Measurements from ENCODE around the gene PAX5. TPM values are rescaled to one million over a fixed set of nuclear protein-coding genes. Genes with fewer than 3 reads are reported as not detected.

PAX5 gene
- total RNA-seq, 2 experiments from 2014 or later: 62.5 to 141 TPM

DNA sequence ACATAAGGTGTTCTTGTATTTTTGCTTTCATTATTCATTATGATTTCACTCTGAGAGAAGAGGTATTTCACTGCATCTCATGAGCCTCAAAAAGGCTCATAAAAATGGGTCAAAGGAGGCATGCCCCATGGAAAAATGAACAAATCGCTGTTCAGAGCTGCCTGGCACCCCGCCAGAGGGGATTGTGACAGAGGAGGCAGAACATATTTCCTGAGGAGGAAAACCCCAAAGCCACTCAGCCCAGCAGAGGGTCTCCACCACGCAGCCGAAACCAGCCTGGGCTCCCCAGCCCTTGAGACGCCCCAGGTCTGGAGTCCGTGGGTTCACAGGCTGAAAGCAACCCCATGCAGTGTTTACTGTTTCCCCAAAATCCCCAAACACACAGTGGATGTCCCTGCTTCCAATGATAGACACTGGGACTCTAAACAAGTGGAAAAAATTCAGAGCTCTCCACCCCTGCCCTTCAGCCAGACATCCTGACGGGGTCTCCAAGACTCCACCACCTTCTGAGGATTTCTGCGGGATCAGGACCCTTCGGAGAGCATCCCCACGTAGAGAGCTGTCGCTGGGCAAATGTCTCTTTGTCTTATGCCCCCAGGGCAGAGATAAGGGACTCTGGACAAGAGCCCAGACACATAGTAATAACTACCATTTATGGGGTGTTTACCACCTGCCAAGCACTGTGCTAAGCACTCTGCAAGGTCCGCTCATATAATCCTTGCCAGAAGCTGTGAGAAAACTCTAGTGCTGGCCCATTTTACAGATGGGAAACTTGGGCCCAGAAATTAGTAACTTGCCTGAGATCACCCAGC lies 122.3 kb downstream of the PAX5 start:
- ChIA-PET POLR2A (no interaction called here), CTCF (ENCODE audit: unreplicated experiment) (no interaction called here)
- TF ChIP-seq, protein P1, sequence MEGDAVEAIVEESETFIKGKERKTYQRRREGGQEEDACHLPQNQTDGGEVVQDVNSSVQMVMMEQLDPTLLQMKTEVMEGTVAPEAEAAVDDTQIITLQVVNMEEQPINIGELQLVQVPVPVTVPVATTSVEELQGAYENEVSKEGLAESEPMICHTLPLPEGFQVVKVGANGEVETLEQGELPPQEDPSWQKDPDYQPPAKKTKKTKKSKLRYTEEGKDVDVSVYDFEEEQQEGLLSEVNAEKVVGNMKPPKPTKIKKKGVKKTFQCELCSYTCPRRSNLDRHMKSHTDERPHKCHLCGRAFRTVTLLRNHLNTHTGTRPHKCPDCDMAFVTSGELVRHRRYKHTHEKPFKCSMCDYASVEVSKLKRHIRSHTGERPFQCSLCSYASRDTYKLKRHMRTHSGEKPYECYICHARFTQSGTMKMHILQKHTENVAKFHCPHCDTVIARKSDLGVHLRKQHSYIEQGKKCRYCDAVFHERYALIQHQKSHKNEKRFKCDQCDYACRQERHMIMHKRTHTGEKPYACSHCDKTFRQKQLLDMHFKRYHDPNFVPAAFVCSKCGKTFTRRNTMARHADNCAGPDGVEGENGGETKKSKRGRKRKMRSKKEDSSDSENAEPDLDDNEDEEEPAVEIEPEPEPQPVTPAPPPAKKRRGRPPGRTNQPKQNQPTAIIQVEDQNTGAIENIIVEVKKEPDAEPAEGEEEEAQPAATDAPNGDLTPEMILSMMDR (conservative IDR thresholded peaks at IDR 0.05; ENCODE audit: low read length): no peak
- no peak for TF ChIP-seq EZH2phosphoT487 (IDR thresholded peaks at IDR 0.05; ENCODE audit: borderline replicate concordance, low read depth, low read length)
- no peaks in the 10 kb centered on the region for H3K79me2 ChIP-seq (ENCODE audit: insufficient read depth, low read depth, low read length)
- no peak overlapping the region for H3K4me2 ChIP-seq (ENCODE audit: low read length)
- no peaks in the 10 kb centered on the region for H3K4me1 ChIP-seq (ENCODE audit: insufficient read depth, low read length, poor library complexity, severe bottlenecking)
- H3K4me3 ChIP-seq (ENCODE audit: low read depth, low read length, poor library complexity, severe bottlenecking): no peak overlapping the region
- BruUV-seq (replicated peaks): no TSS peak
- H3K27ac ChIP-seq (ENCODE audit: low read depth, low read length, poor library complexity, severe bottlenecking): no peak overlapping the region
- intact Hi-C loops (cut with micrococcal nuclease; ENCODE audit: unreplicated experiment): no loop called here
- H2AFZ ChIP-seq (ENCODE audit: low read length): no peak overlapping the region
- no peaks in the 10 kb centered on the region for H3K9me3 ChIP-seq (ENCODE audit: low read length)
- no peaks in the 10 kb centered on the region for H3K9me2 ChIP-seq (ENCODE audit: insufficient read depth, low read length)
- H4K20me1 ChIP-seq (ENCODE audit: insufficient read depth, low read length): no peaks in the 10 kb centered on the region
- H3K36me3 ChIP-seq (ENCODE audit: insufficient read depth, low read length): peaks cover 87% of the 10 kb centered on the region
- no peak for DNase-seq (ENCODE audit: low spot score)

DNA sequence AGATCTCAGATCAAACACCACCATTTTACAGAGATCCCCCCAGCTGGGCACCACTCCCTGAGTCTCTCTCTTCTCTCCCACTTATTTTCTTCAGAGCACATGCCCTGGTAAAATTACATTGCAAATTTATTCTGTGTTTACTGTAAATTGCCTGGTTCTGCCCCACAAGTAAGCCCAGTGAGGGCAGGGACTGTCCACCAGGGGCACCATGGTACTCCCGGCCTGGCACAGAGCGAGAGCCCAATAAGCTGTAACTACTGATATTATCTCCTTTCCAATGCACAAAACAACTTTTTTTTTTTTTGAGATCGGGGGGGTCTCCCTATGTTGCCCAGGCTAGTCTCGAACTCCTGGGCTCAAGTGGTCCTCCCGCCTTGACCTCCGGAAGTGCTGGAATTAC lies 123.0 kb downstream of the PAX5 start:
- ChIA-PET POLR2A (interaction anchor here (0.6 kb wide), 1 partner anchor 395 kb away, joined by 3 read pairs; no protein-coding TSS in a partner anchor), CTCF (ENCODE audit: unreplicated experiment) (no interaction called here)
- no TSS peak for BruUV-seq (replicated peaks)
- no peak overlapping the region for H3K27ac ChIP-seq (ENCODE audit: low read depth, low read length, poor library complexity, severe bottlenecking)
- no peaks in the 10 kb centered on the region for H4K20me1 ChIP-seq (ENCODE audit: insufficient read depth, low read length)
- H3K4me1 ChIP-seq (ENCODE audit: insufficient read depth, low read length, poor library complexity, severe bottlenecking): no peaks in the 10 kb centered on the region
- TF ChIP-seq, protein P1 (conservative IDR thresholded peaks at IDR 0.05; ENCODE audit: low read length): 0 out of 2 replicates have a peak, but pooled peaks have one; percentile 33
- no peak for TF ChIP-seq EZH2phosphoT487 (IDR thresholded peaks at IDR 0.05; ENCODE audit: borderline replicate concordance, low read depth, low read length)
- no peak overlapping the region for H3K4me3 ChIP-seq (ENCODE audit: low read depth, low read length, poor library complexity, severe bottlenecking)
- H3K36me3 ChIP-seq (ENCODE audit: insufficient read depth, low read length): peaks cover 91% of the 10 kb centered on the region
- H3K9me3 ChIP-seq (ENCODE audit: low read length): no peaks in the 10 kb centered on the region
- no peak for DNase-seq (ENCODE audit: low spot score)
- H3K4me2 ChIP-seq (ENCODE audit: low read length): no peak overlapping the region
- intact Hi-C loops (cut with micrococcal nuclease; ENCODE audit: unreplicated experiment): no loop called here
- no peak overlapping the region for H2AFZ ChIP-seq (ENCODE audit: low read length)
- no peaks in the 10 kb centered on the region for H3K79me2 ChIP-seq (ENCODE audit: insufficient read depth, low read depth, low read length)
- no peaks in the 10 kb centered on the region for H3K9me2 ChIP-seq (ENCODE audit: insufficient read depth, low read length)

DNA sequence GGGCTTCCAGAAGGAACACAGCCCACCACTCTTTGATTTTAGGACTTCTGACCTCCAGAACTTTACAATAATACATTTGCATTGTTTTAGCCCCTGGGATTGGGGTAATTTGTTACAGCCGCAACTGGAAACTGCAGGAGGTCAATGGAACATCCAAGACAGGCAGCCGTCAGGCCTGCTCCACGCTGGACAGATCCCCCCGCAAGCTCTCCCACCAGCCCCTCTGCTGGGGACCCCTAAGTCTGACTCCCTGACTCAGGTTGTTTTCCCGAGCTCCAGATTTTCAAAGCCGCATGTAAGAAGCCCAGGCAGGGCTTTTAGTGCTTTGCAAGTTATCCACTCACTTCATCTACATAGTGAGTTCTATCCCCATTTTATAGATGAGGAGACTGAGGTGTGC lies 127.6 kb downstream of the PAX5 start:
- Histone ChIP-seq H3K9me2 (ENCODE audit: insufficient read depth, low read length) (no peaks in the 10 kb centered on the region), H3K79me2 (ENCODE audit: insufficient read depth, low read depth, low read length) (no peaks in the 10 kb centered on the region), H4K20me1 (ENCODE audit: insufficient read depth, low read length) (no peaks in the 10 kb centered on the region), H3K4me3 (ENCODE audit: low read depth, low read length, poor library complexity, severe bottlenecking) (no peak overlapping the region), H3K4me1 (ENCODE audit: insufficient read depth, low read length, poor library complexity, severe bottlenecking) (no peaks in the 10 kb centered on the region), H3K27ac (ENCODE audit: low read depth, low read length, poor library complexity, severe bottlenecking) (no peak overlapping the region), H3K4me2 (ENCODE audit: low read length) (no peak overlapping the region), H3K9me3 (ENCODE audit: low read length) (no peaks in the 10 kb centered on the region), H2AFZ (ENCODE audit: low read length) (no peak overlapping the region), H3K36me3 (ENCODE audit: insufficient read depth, low read length) (peaks cover 93% of the 10 kb centered on the region)
- intact Hi-C loops (cut with micrococcal nuclease; ENCODE audit: unreplicated experiment): no loop called here
- no TSS peak for BruUV-seq (replicated peaks)
- TF ChIP-seq EZH2phosphoT487 (IDR thresholded peaks at IDR 0.05; ENCODE audit: borderline replicate concordance, low read depth, low read length): no peak
- TF ChIP-seq, protein P1 (conservative IDR thresholded peaks at IDR 0.05; ENCODE audit: low read length): no peak
- no peak for DNase-seq (ENCODE audit: low spot score)
- POLR2A ChIA-PET: no interaction called here
- CTCF ChIA-PET (ENCODE audit: unreplicated experiment): no interaction called here
